IPS-18a (cell line): ENCODE measurements around the gene EIF4G3.

Experiments
- H3K27ac ChIP-seq: one replicate; pipeline ENCODE4 v1.5.1; 2013; ENCODE audit warnings: low read length
- H3K27me3 ChIP-seq: one replicate; pipeline ENCODE4 v1.6.1; 2013; ENCODE audit warnings: mild to moderate bottlenecking, low read length; ENCODE audit not compliant: control insufficient read depth, insufficient read depth
- H3K36me3 ChIP-seq: one replicate; pipeline ENCODE4 v1.6.1; 2013; ENCODE audit warnings: low read depth, low read length; ENCODE audit not compliant: control insufficient read depth
- H3K4me1 ChIP-seq: one replicate; pipeline ENCODE4 v1.6.1; 2013; ENCODE audit warnings: low read depth, low read length; ENCODE audit not compliant: control insufficient read depth
- H3K4me3 ChIP-seq: one replicate; pipeline ENCODE4 v1.5.1; 2013; ENCODE audit warnings: low read length
- H3K9ac ChIP-seq: one replicate; pipeline ENCODE4 v1.6.1; 2013; ENCODE audit warnings: mild to moderate bottlenecking, low read length, moderate library complexity
- H3K9me3 ChIP-seq: one replicate; pipeline ENCODE4 v1.6.1; 2013; ENCODE audit warnings: low read depth, low read length; ENCODE audit not compliant: control insufficient read depth

Gene EIF4G3

DNA sequence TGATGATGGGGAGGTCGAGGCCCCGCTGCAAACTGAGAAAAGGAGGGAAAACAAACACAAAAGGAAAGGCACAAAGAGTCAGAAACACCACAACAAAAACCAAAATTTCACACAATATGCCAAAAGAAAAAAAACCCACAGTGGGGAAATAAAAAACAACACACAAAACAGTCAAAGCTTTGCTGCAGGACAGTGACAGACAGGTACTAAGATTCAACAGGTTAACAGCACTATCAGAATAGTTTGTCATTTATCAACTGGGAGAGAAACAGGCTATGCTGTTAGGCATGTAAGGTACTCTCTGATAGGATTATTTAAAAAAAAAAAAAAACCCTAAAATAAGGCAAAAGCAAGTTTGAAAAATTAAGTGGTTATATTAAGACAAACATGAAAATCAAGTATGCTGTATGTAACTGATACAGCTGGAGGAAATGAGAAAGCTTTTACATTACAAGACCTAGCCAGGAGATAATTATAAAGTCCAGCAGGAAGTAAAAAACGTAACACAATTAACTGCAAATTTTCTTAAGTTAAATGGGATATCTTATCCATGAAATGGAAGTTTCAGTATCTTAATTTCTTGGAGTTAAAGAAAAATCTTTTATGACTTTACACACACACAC lies 179.0 kb downstream of the EIF4G3 start:
- H3K27me3 ChIP-seq = no peaks in the 10 kb centered on the region
- H3K36me3 ChIP-seq = no peaks in the 10 kb centered on the region
- no peak overlapping the region for H3K9ac ChIP-seq
- H3K9me3 ChIP-seq = no peaks in the 10 kb centered on the region
- H3K4me1 ChIP-seq = peaks cover 13% of the 10 kb centered on the region
- no peak overlapping the region for H3K27ac ChIP-seq
- no peak overlapping the region for H3K4me3 ChIP-seq

DNA sequence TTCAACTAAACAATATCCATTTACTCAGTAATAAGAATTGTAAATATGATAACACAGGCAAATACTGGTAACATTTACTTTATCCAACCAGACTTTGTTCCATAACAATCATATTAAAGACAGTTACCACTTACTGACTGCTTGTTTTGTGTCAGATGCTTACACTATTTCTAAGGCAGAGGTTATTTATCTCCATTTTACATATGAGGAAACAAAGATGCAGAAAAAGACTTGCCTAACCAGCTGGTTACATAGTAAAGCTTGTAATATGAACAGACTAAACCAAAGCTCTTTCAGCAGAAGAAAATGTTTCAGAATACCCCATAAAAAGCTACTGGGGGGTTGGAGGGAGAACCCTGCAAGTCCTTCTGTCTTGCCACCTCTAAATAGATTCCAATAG lies 180.1 kb downstream of the EIF4G3 start:
- H3K9ac ChIP-seq = no peak overlapping the region
- no peak overlapping the region for H3K4me3 ChIP-seq
- H3K27ac ChIP-seq = no peak overlapping the region
- no peaks in the 10 kb centered on the region for H3K27me3 ChIP-seq
- H3K9me3 ChIP-seq = no peaks in the 10 kb centered on the region
- H3K36me3 ChIP-seq = no peaks in the 10 kb centered on the region
- peaks cover 13% of the 10 kb centered on the region for H3K4me1 ChIP-seq

DNA sequence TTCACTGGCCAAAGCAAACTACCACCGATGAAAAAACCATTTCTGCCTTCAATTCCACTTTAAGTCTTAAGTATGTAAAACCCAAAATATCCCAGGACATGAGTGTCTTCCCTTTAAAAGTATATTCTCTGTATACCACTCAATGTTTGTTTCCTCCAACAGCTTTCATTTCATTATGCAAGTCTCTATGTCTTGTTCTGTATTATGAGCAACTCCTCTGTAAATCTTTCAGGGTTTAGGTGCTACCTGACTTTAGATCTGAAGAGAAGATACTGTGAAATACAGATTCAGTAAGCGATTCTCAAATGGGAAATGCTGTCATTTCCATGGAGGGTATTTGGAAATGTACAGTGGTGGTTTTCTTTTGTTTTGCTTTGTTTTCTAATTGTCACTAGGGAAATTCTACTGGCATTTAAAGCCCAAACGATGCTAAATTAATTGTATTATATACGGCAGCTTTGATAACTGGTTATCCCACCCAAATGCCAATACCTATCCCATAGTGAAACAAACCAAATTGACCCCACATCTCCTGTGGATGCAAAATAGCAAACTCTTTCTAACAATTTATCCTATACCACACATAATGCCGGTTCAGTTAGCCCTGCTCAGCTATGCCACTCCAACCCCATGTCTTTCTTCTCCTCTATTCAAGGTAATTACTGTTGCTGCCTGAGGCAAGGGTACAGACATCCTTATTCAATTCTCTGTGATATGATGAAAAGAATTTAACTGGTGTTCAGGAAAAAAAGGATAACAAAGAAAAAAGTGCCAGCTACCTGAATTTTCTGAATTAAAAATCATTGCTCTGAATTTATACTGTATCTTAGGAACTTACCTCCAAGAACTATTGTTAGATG lies 182.8 kb downstream of the EIF4G3 start:
- Histone ChIP-seq H3K9ac (no peak overlapping the region), H3K4me3 (no peak overlapping the region), H3K27ac (no peak overlapping the region)

DNA sequence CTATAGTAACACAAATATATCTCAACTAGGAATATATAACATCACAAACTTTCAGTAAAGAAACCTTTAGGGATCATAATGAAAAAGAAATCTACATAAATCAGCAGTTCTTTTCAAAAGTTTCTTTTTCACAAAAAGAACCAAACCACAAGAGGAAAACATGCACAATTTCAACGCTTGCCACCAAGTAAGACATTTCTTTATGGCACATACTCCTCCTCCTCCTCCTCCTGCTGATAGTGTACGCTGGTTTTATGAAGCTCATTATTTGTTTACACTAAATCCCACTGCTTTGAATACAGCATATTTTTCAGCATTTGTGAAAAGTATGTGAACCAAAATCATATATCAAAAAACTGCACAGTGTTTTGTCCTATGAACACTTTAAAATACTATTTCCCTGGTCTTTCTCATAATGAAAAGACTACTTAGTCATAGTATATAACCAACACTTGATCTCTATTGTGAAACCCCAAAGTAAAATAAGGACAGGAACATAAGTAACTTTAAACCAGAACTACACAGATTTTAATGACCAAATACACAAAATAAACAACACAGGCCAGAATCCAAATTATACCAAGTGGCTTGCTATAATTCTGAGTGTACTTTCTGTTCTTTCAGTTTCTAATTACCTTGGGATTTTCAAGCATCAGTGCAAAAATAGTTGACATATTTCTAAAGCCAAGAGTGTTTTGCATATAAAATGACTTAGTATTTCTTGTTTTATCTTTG lies 184.2 kb downstream of the EIF4G3 start:
- Histone ChIP-seq H3K36me3 (no peaks in the 10 kb centered on the region), H3K4me3 (no peak overlapping the region), H3K9ac (no peak overlapping the region), H3K27me3 (no peaks in the 10 kb centered on the region), H3K9me3 (no peaks in the 10 kb centered on the region), H3K27ac (no peak overlapping the region), H3K4me1 (peaks cover 13% of the 10 kb centered on the region)

More for the DNA sequence above, 182.8 kb downstream of the EIF4G3 start:
- Histone ChIP-seq H3K27me3 (no peaks in the 10 kb centered on the region), H3K4me1 (peaks cover 13% of the 10 kb centered on the region), H3K9me3 (no peaks in the 10 kb centered on the region), H3K36me3 (no peaks in the 10 kb centered on the region)

DNA sequence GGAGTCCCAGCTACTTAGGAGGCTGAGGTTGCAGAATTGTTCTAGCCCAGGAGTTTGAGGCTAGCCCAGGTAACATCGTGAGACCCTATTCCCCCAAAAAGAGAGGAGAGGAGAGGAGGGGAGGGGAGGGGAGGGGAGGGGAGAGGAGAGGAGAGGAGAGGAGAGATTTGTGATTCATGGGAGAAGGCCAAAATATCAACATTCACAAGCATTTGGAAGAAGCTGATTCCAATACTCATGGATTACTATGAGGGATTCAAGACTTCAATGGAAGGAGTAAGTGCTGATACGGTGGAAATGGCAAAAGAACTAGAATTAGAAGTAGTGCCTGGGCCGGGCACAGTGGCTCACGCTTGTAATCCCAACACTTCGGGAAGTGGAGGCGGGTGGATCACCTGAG lies 187.8 kb downstream of the EIF4G3 start:
- Histone ChIP-seq H3K27me3 (no peaks in the 10 kb centered on the region), H3K9ac (no peak overlapping the region), H3K4me1 (peaks cover 12% of the 10 kb centered on the region), H3K9me3 (no peaks in the 10 kb centered on the region), H3K27ac (no peak overlapping the region), H3K36me3 (no peaks in the 10 kb centered on the region), H3K4me3 (no peak overlapping the region)

DNA sequence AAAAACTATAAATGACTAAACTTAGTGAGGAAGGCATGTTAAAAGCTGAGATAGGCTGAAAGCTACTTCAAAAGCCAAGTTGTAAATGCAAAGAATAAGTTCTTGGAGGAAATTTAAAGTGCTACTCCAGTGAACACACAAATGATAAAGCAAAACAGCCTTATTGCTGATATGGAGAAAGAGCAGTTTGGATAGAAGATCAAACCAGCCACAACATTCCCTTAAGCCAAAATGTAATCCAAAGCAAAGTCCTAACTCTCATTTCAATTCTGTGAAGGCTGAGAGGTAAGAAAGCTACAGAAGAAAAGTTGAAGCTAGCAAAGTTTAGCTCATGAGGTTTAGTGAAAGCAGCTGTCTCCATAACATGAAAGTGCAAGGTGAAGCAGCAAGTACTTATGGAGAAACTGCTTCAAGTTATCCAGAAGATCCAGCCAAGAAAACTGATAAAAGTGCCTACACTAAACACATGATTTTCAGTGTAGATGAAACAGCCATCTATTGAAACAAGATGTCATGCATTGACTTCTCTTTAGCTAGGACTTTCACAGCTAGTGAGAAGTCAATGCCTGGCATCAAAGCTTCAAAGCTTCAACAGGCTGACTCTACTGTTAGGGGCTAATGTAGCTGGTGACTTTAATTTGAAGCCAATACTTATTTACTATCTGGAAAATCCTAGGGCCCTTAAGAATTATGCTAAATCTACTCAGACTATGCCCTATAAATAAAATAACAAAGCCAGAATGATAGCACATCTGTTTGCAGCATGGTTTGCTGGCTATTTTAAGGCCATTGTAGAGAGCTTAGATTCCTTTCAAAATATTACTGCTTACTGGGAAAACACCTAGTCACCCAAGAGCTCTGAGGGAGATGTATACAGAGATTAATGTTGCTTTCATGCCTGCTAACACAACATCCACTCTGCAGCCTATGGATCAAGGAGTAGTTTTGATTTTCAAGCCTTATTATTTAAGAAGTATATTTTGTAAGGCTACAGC lies 188.6 kb downstream of the EIF4G3 start:
- Histone ChIP-seq H3K27ac (no peak overlapping the region), H3K27me3 (no peaks in the 10 kb centered on the region), H3K4me1 (peaks cover 3% of the 10 kb centered on the region), H3K4me3 (no peak overlapping the region), H3K9ac (no peak overlapping the region), H3K9me3 (no peaks in the 10 kb centered on the region), H3K36me3 (no peaks in the 10 kb centered on the region)

DNA sequence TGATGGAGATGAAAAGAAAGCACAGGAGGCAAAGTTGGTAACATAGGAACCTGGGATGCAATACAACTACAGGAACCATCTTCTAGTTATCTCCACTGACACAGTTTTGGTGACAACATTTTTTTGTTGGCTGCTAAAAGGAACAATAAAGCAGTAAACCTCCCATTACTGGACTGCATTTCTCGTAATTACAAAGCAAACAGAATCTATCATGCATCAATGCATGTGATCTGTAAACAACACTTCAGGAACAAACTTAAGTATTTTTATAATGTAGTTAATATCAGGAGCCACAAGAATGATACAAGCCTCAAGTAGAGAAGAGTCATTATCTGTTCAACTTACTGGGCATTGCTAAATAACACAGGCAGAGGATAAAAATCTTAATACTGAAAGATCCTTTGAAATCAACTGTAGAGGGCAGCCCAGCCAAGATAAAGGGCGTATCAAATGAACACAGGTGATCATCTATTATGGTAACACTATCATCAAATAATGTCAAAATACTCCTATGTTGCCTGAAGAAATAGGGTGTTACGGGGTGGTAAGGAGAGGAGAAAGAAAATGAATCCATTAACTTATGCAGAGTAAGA lies 193.3 kb downstream of the EIF4G3 start:
- H3K4me3 ChIP-seq = no peak overlapping the region
- no peak overlapping the region for H3K27ac ChIP-seq
- H3K9ac ChIP-seq = no peak overlapping the region
- H3K9me3 ChIP-seq = no peaks in the 10 kb centered on the region
- H3K27me3 ChIP-seq = no peaks in the 10 kb centered on the region
- no peaks in the 10 kb centered on the region for H3K36me3 ChIP-seq
- no peaks in the 10 kb centered on the region for H3K4me1 ChIP-seq

DNA sequence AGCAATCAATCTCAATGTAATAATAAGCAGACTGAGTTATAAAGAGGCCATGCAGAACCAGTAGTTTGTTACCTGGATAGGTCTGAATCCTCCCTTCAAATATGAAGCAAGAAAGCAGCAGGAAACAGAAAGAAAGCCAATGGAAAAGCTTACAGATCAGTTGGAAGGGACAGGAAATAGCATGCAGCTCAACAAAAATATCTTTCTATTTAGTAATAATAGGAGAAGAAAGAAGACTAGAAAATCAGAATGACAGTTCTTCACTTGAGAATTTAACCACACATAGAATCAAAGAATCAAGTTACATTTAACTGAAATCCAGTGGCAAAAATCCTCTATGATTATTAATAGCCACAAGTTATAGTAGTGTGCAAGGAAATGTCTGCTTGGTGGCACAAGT lies 194.4 kb downstream of the EIF4G3 start:
- H3K4me3 ChIP-seq = no peak overlapping the region

DNA sequence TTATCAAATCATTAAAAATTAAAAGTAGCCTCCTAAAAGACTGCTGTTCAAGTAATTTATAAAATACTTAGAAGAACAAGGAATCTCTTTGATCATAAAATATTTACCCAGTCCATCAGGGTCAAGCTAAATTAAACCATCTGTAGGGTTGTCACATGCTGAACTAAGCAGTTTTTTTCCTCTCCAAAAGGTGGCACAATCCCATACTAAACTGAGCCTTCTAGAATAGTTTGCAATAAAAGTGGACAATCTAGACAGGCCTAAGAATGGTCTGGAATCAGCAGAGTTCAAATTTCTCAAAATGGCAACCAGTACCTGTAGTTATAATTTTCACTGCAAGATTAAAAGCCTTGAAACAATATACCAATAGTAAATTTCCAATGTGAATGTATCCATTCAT lies 194.8 kb downstream of the EIF4G3 start:
- Histone ChIP-seq H3K4me1 (no peaks in the 10 kb centered on the region), H3K27me3 (no peaks in the 10 kb centered on the region), H3K9ac (no peak overlapping the region), H3K4me3 (no peak overlapping the region), H3K27ac (no peak overlapping the region), H3K36me3 (no peaks in the 10 kb centered on the region), H3K9me3 (no peaks in the 10 kb centered on the region)

More for the DNA sequence above, 194.4 kb downstream of the EIF4G3 start:
- Histone ChIP-seq H3K27ac (no peak overlapping the region), H3K9me3 (no peaks in the 10 kb centered on the region), H3K36me3 (no peaks in the 10 kb centered on the region), H3K9ac (no peak overlapping the region), H3K27me3 (no peaks in the 10 kb centered on the region), H3K4me1 (no peaks in the 10 kb centered on the region)

DNA sequence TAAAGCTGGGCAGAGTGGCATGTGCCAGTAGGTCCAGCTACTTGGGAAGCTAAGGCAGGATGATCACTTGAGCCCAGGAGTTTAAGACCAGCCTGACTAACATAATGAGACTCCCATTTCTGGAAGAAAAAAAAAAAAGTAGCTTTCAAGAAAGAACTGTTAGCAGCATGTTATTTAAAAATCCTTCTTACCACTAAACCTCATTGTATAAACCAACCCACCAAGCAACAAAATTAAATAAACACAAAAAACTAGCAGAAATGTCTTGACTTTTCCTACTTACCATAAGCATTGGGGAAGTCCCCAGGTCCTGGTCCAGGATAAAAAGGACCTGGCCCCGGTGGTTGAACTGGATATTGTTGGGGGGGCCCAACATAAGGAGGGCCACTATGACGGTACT lies 196.6 kb downstream of the EIF4G3 start:
- no peaks in the 10 kb centered on the region for H3K36me3 ChIP-seq
- no peak overlapping the region for H3K27ac ChIP-seq

More for the DNA sequence above, 196.6 kb downstream of the EIF4G3 start:
- no peaks in the 10 kb centered on the region for H3K27me3 ChIP-seq
- no peak overlapping the region for H3K9ac ChIP-seq
- no peaks in the 10 kb centered on the region for H3K9me3 ChIP-seq
- H3K4me1 ChIP-seq = no peaks in the 10 kb centered on the region
- H3K4me3 ChIP-seq = no peak overlapping the region
